Osteocyte (in vitro differentiated cells): ENCODE results near the gene RBMS3. TPM values are rescaled to one million over a fixed set of nuclear protein-coding genes. Genes with fewer than 3 reads are reported as not detected.
"Not testable (repeated sequence)": the region's sequence is repeated elsewhere in the genome, so short reads cannot be mapped to it uniquely, and the experiment has no call there.

Experiments
- DNase-seq: peaks from one replicate; pipeline ENCODE4 v3.0.0; 2021; ENCODE audit warnings: mixed read lengths; ENCODE audit not compliant: unreplicated experiment; ENCODE audit errors: extremely low spot score
- H3K27ac Mint-ChIP-seq: one replicate; pipeline ENCODE4 v1.8.0; 2021; ENCODE audit warnings: mild to moderate bottlenecking, mixed read lengths; ENCODE audit not compliant: unreplicated experiment
- H3K27me3 Mint-ChIP-seq: one replicate; pipeline ENCODE4 v1.8.0; 2021; ENCODE audit warnings: mixed read lengths; ENCODE audit not compliant: unreplicated experiment
- H3K36me3 Mint-ChIP-seq: one replicate; pipeline ENCODE4 v1.8.0; 2021; ENCODE audit warnings: mixed read lengths; ENCODE audit not compliant: unreplicated experiment
- H3K4me1 Mint-ChIP-seq: one replicate; pipeline ENCODE4 v1.8.0; 2021; ENCODE audit warnings: mixed read lengths; ENCODE audit not compliant: unreplicated experiment
- H3K4me3 Mint-ChIP-seq: one replicate; pipeline ENCODE4 v1.8.0; 2021; ENCODE audit warnings: mild to moderate bottlenecking, moderate library complexity, mixed read lengths; ENCODE audit not compliant: unreplicated experiment
- H3K9me3 Mint-ChIP-seq: one replicate; pipeline ENCODE4 v1.8.0; 2021; ENCODE audit warnings: mixed read lengths; ENCODE audit not compliant: unreplicated experiment
- CTCF ChIP-seq: fragments of 200-600 bp; sonication (generic); IDR thresholded peaks from 2 replicates; pipeline ENCODE4 v1.5.0; 2021; ENCODE audit warnings: antibody characterized with exemption, mild to moderate bottlenecking, moderate library complexity
- total RNA-seq: library from RNA; stranded (reverse); gene quantifications from 2 replicates; pipeline ENCODE4 v1.2.1, GENCODE V29; 2021

Gene RBMS3
- total RNA-seq, 1 donor from 2014 or later: 64.2 TPM

GRCh38 chr3:29789686-29790085, 508.8 kb downstream of the RBMS3 start:
- Mint-ChIP-seq H3K9me3 (peaks cover 26% of the 10 kb centered on the region), H3K4me1 (peaks cover 9% of the 10 kb centered on the region), H3K27me3 (no peaks in the 10 kb centered on the region), H3K36me3 (peaks cover 3% of the 10 kb centered on the region), H3K27ac (no peak overlapping the region), H3K4me3 (no peak overlapping the region)
- TF ChIP-seq CTCF: no peak
- DNase-seq: no peak

GRCh38 chr3:29796808-29797207, 515.9 kb downstream of the RBMS3 start:
- Mint-ChIP-seq H3K4me3 (no peak overlapping the region), H3K36me3 (peaks cover 3% of the 10 kb centered on the region), H3K4me1 (peaks cover 14% of the 10 kb centered on the region), H3K27ac (no peak overlapping the region), H3K9me3 (peaks cover 2% of the 10 kb centered on the region), H3K27me3 (no peaks in the 10 kb centered on the region)
- TF ChIP-seq CTCF: no peak
- DNase-seq: no peak

GRCh38 chr3:29802057-29802456, 521.2 kb downstream of the RBMS3 start:
- Mint-ChIP-seq H3K36me3 (no peaks in the 10 kb centered on the region), H3K4me1 (peaks cover 34% of the 10 kb centered on the region), H3K27me3 (no peaks in the 10 kb centered on the region), H3K27ac (no peak overlapping the region), H3K4me3 (no peak overlapping the region), H3K9me3 (peaks cover 4% of the 10 kb centered on the region)
- no peak for TF ChIP-seq CTCF
- no peak for DNase-seq

GRCh38 chr3:29804044-29804443, 523.2 kb downstream of the RBMS3 start:
- no peak for TF ChIP-seq CTCF
- H3K27me3 Mint-ChIP-seq: no peaks in the 10 kb centered on the region
- H3K4me1 Mint-ChIP-seq: peaks cover 34% of the 10 kb centered on the region
- no peak overlapping the region for H3K27ac Mint-ChIP-seq
- no peaks in the 10 kb centered on the region for H3K36me3 Mint-ChIP-seq
- peaks cover 4% of the 10 kb centered on the region for H3K9me3 Mint-ChIP-seq
- DNase-seq: no peak
- H3K4me3 Mint-ChIP-seq: no peak overlapping the region

GRCh38 chr3:29805757-29806156, 524.9 kb downstream of the RBMS3 start:
- no peak for DNase-seq
- Mint-ChIP-seq H3K4me3 (no peak overlapping the region), H3K36me3 (no peaks in the 10 kb centered on the region), H3K27ac (no peak overlapping the region), H3K9me3 (peaks cover 4% of the 10 kb centered on the region), H3K4me1 (peaks cover 27% of the 10 kb centered on the region), H3K27me3 (no peaks in the 10 kb centered on the region)
- TF ChIP-seq CTCF: no peak

- not testable (repeated sequence) for H3K4me1 Mint-ChIP-seq, H3K36me3 Mint-ChIP-seq, H3K9me3 Mint-ChIP-seq, H3K27me3 Mint-ChIP-seq, DNase-seq, H3K27ac Mint-ChIP-seq, H3K4me3 Mint-ChIP-seq
These were observed 527.5 kb downstream of the RBMS3 start for GRCh38 chr3:29808324-29808723.
